Urinary bladder (tissue), 2 donors: ENCODE data around the gene NIN. TPM values are rescaled to one million over a fixed set of nuclear protein-coding genes. Genes with fewer than 3 reads are reported as not detected.

Source experiments
- polyA plus RNA-seq: library from polyadenylated mRNA; stranded (reverse); fragments of 200-250 nt; gene quantifications from one replicate; pipeline ENCODE4 v1.2.3, GENCODE V29; 2013
- small RNA-seq: library from RNA; depleted of rRNA; stranded (forward); fragments of <200 nt; gene quantifications from one replicate; pipeline ENCODE3, GENCODE V24; 2014
- total RNA-seq: library from RNA; depleted of rRNA; stranded (reverse); fragments of >200 nt; gene quantifications from one replicate; pipeline ENCODE4 v1.2.3, GENCODE V29; 2014
- donor health status: healthy.

The NIN gene
- total and polyA plus RNA-seq, 2 donors, result 11.3 to 46.8 TPM

Small RNA genes within 50 kb of the gene (small RNA-seq; reads per million reads assigned to genes)
- not detected for gene RF00593

Other genes starting within 250 kb of the NIN start
- 31.8 TPM for gene SAV1, start 162.9 kb downstream of the NIN start, total RNA-seq
- 25.5 TPM for gene SAV1, start 162.9 kb downstream of the NIN start, polyA plus RNA-seq
- not detected for gene ABHD12B, start 40.9 kb upstream of the NIN start, total RNA-seq
- not detected for gene ABHD12B, start 40.9 kb upstream of the NIN start, polyA plus RNA-seq
- gene PYGL, start 113.3 kb upstream of the NIN start, total RNA-seq, result 30.5 TPM
- gene PYGL, start 113.3 kb upstream of the NIN start, polyA plus RNA-seq, result 28.6 TPM